ENCODE results near the gene HDC. TPM values are rescaled to one million over a fixed set of nuclear protein-coding genes. Genes with fewer than 3 reads are reported as not detected.

HDC gene
- total RNA-seq, 2 donors from 2014 or later = 4.1 TPM; not detected in 1

GRCh38 chr15:50275091-50275490, 9.6 kb upstream of the HDC start:
- 25% methylated on average over 2 of the region's 2 CpGs for WGBS
- TF ChIP-seq POLR2AphosphoS5 (IDR thresholded peaks at IDR 0.05) (no peak), CTCF (IDR thresholded peaks at IDR 0.05) (no peak), POLR2A (IDR thresholded peaks at IDR 0.05) (no peak)
- no peak for DNase-seq (ENCODE audit: low spot score)
- no peaks in the 10 kb centered on the region for H3K36me3 ChIP-seq
- intact Hi-C loops (cut with DNase I) = no loop called here
- H3K4me3 ChIP-seq = no peak overlapping the region
- H3K9me3 ChIP-seq = no peaks in the 10 kb centered on the region
- H3K27ac ChIP-seq = no peak overlapping the region
- H3K4me1 ChIP-seq (replicated peaks) = no peaks in the 10 kb centered on the region
- no peaks in the 10 kb centered on the region for H3K27me3 ChIP-seq (replicated peaks; ENCODE audit: insufficient read depth)

GRCh38 chr15:50267577-50267976, 2.1 kb upstream of the HDC start:
- DNase-seq (ENCODE audit: low spot score) = no peak
- Histone ChIP-seq H3K27ac (no peak overlapping the region), H3K4me3 (no peak overlapping the region), H3K36me3 (no peaks in the 10 kb centered on the region), H3K9me3 (no peaks in the 10 kb centered on the region), H3K4me1 (replicated peaks) (no peaks in the 10 kb centered on the region), H3K27me3 (replicated peaks; ENCODE audit: insufficient read depth) (no peaks in the 10 kb centered on the region)
- TF ChIP-seq POLR2AphosphoS5 (IDR thresholded peaks at IDR 0.05) (no peak), CTCF (IDR thresholded peaks at IDR 0.05) (no peak), POLR2A (IDR thresholded peaks at IDR 0.05) (no peak)
- intact Hi-C loops (cut with DNase I) = no loop called here
- WGBS = 86% methylated on average over 2 of the region's 2 CpGs

GRCh38 chr15:50262533-50262932, 3.0 kb downstream of the HDC start:
- 88% methylated on average over 4 of the region's 4 CpGs for WGBS
- no peak for DNase-seq (ENCODE audit: low spot score)
- Histone ChIP-seq H3K9me3 (no peaks in the 10 kb centered on the region), H3K4me3 (no peak overlapping the region), H3K27ac (no peak overlapping the region), H3K36me3 (no peaks in the 10 kb centered on the region), H3K27me3 (replicated peaks; ENCODE audit: insufficient read depth) (no peaks in the 10 kb centered on the region), H3K4me1 (replicated peaks) (no peaks in the 10 kb centered on the region)
- TF ChIP-seq POLR2A (IDR thresholded peaks at IDR 0.05) (no peak), CTCF (IDR thresholded peaks at IDR 0.05) (no peak), POLR2AphosphoS5 (IDR thresholded peaks at IDR 0.05) (no peak)
- intact Hi-C loops (cut with DNase I) = no loop called here

- Histone ChIP-seq H3K27me3 (replicated peaks; ENCODE audit: insufficient read depth) (no peaks in the 10 kb centered on the region), H3K27ac (no peak overlapping the region), H3K9me3 (no peaks in the 10 kb centered on the region), H3K36me3 (no peaks in the 10 kb centered on the region), H3K4me3 (no peak overlapping the region), H3K4me1 (replicated peaks) (no peaks in the 10 kb centered on the region)
- DNase-seq (ENCODE audit: low spot score) = no peak
- no peak for TF ChIP-seq CTCF (IDR thresholded peaks at IDR 0.05)
- TF ChIP-seq POLR2AphosphoS5 (IDR thresholded peaks at IDR 0.05) = no peak
- TF ChIP-seq POLR2A (IDR thresholded peaks at IDR 0.05) = no peak
- intact Hi-C loops (cut with DNase I) = no loop called here
- WGBS = 94% methylated on average over 3 of the region's 3 CpGs
Observed at GRCh38 chr15:50261981-50262380, 3.5 kb downstream of the HDC start.

GRCh38 chr15:50260969-50261496, 4.5 kb downstream of the HDC start:
- no peaks in the 10 kb centered on the region for H3K36me3 ChIP-seq

More at GRCh38 chr15:50260969-50261496, 4.5 kb downstream of the HDC start:
- no peaks in the 10 kb centered on the region for H3K4me1 ChIP-seq (replicated peaks)
- no peak for TF ChIP-seq POLR2AphosphoS5 (IDR thresholded peaks at IDR 0.05)
- TF ChIP-seq CTCF (IDR thresholded peaks at IDR 0.05) = no peak
- TF ChIP-seq POLR2A (IDR thresholded peaks at IDR 0.05) = no peak
- no peak overlapping the region for H3K27ac ChIP-seq
- intact Hi-C loops (cut with DNase I) = no loop called here
- 58% methylated on average over 2 of the region's 2 CpGs for WGBS
- H3K4me3 ChIP-seq = no peak overlapping the region
- no peak for DNase-seq (ENCODE audit: low spot score)
- H3K27me3 ChIP-seq (replicated peaks; ENCODE audit: insufficient read depth) = no peaks in the 10 kb centered on the region
- no peaks in the 10 kb centered on the region for H3K9me3 ChIP-seq

All from prostate gland (tissue), 2 donors.